Glutamatergic neuron (in vitro differentiated cells): ENCODE data around the gene INF2. TPM values are rescaled to one million over a fixed set of nuclear protein-coding genes. Genes with fewer than 3 reads are reported as not detected.
A peak's percentile ranks its signal among the peaks of the same experiment; 100 is the strongest.

Source experiments
- DNase-seq: peaks from one replicate; pipeline ENCODE4 v3.0.0; 2022
- H3K27ac Mint-ChIP-seq: one replicate; pipeline ENCODE4 v1.8.0; 2020; ENCODE audit warnings: mild to moderate bottlenecking, mixed read lengths, inconsistent platforms; ENCODE audit not compliant: unreplicated experiment
- H3K27me3 Mint-ChIP-seq: one replicate; pipeline ENCODE4 v1.8.0; 2020; ENCODE audit warnings: mild to moderate bottlenecking, moderate library complexity, mixed read lengths, inconsistent platforms; ENCODE audit not compliant: unreplicated experiment
- H3K36me3 Mint-ChIP-seq: one replicate; pipeline ENCODE4 v1.8.0; 2020; ENCODE audit warnings: mild to moderate bottlenecking, mixed read lengths, inconsistent platforms; ENCODE audit not compliant: unreplicated experiment
- H3K4me1 Mint-ChIP-seq: one replicate; pipeline ENCODE4 v1.8.0; 2020; ENCODE audit warnings: mild to moderate bottlenecking, low read depth, mixed read lengths, inconsistent platforms; ENCODE audit not compliant: unreplicated experiment
- H3K4me3 Mint-ChIP-seq: one replicate; pipeline ENCODE4 v1.8.0; 2020; ENCODE audit warnings: mild to moderate bottlenecking, mixed read lengths, inconsistent platforms; ENCODE audit not compliant: unreplicated experiment
- H3K9me3 Mint-ChIP-seq: one replicate; pipeline ENCODE4 v1.8.0; 2020; ENCODE audit warnings: mild to moderate bottlenecking, moderate library complexity, mixed read lengths, inconsistent platforms; ENCODE audit not compliant: unreplicated experiment
- CTCF ChIP-seq: fragments of 200-600 bp; sonication (generic); IDR thresholded peaks from one replicate; pipeline ENCODE4 v1.5.0; 2021; ENCODE audit not compliant: partially characterized antibody, unreplicated experiment
- total RNA-seq: library from RNA; stranded (reverse); fragmentation: NEBNext Ultra II Directional; extraction: Animal tissue kit (Norgen Biotek cat#: 25700); gene quantifications from one replicate; pipeline ENCODE4 v1.2.1, GENCODE V29; 2021; ENCODE audit not compliant: unreplicated experiment

The INF2 gene
- total RNA-seq, 1 donor from 2014 or later, result 11.8 TPM

- DNase-seq, result no peak
- H3K36me3 Mint-ChIP-seq, result peaks cover 5% of the 10 kb centered on the region
- peaks cover 3% of the 10 kb centered on the region for H3K4me1 Mint-ChIP-seq
- H3K27me3 Mint-ChIP-seq, result peaks cover 3% of the 10 kb centered on the region
- no peak for TF ChIP-seq CTCF
- H3K27ac Mint-ChIP-seq, result no peak overlapping the region
- H3K9me3 Mint-ChIP-seq, result peaks cover 4% of the 10 kb centered on the region
- H3K4me3 Mint-ChIP-seq, result no peak overlapping the region
These were observed 15.9 kb upstream of the INF2 start for GRCh38 chr14:104673481-104673880.

- no peak for DNase-seq
- H3K4me1 Mint-ChIP-seq, result peaks cover 5% of the 10 kb centered on the region
- TF ChIP-seq CTCF, result no peak
- peaks cover 5% of the 10 kb centered on the region for H3K36me3 Mint-ChIP-seq
- peaks cover 7% of the 10 kb centered on the region for H3K27me3 Mint-ChIP-seq
- peaks cover 4% of the 10 kb centered on the region for H3K9me3 Mint-ChIP-seq
- H3K4me3 Mint-ChIP-seq, result no peak overlapping the region
- no peak overlapping the region for H3K27ac Mint-ChIP-seq
These were observed 14.0 kb upstream of the INF2 start for GRCh38 chr14:104675447-104675846.

GRCh38 chr14:104676130-104676693 lies 13.2 kb upstream of the INF2 start:
- Mint-ChIP-seq H3K27me3 (peaks cover 7% of the 10 kb centered on the region), H3K4me3 (no peak overlapping the region), H3K36me3 (no peaks in the 10 kb centered on the region), H3K27ac (no peak overlapping the region), H3K9me3 (peaks cover 2% of the 10 kb centered on the region), H3K4me1 (peaks cover 11% of the 10 kb centered on the region)
- DNase-seq, result no peak
- no peak for TF ChIP-seq CTCF

- Mint-ChIP-seq H3K27ac (peak overlapping the region; percentile 94), H3K27me3 (peaks cover 7% of the 10 kb centered on the region), H3K36me3 (no peaks in the 10 kb centered on the region), H3K4me3 (peak overlapping the region; percentile 78), H3K9me3 (peaks cover 2% of the 10 kb centered on the region), H3K4me1 (peaks cover 14% of the 10 kb centered on the region)
- peak; percentile 57 for DNase-seq
- no peak for TF ChIP-seq CTCF
These were observed 12.5 kb upstream of the INF2 start for GRCh38 chr14:104676694-104677511.
